ENCODE results near the gene CDH23. TPM values are rescaled to one million over a fixed set of nuclear protein-coding genes. Genes with fewer than 3 reads are reported as not detected.

Gene CDH23
- total and polyA plus RNA-seq, 9 of the 15 experiments (the other 6 are each of a cell fraction or from before 2014, with no cell fraction given), result 0.18 to 1.2 (median 0.47) TPM

DNA sequence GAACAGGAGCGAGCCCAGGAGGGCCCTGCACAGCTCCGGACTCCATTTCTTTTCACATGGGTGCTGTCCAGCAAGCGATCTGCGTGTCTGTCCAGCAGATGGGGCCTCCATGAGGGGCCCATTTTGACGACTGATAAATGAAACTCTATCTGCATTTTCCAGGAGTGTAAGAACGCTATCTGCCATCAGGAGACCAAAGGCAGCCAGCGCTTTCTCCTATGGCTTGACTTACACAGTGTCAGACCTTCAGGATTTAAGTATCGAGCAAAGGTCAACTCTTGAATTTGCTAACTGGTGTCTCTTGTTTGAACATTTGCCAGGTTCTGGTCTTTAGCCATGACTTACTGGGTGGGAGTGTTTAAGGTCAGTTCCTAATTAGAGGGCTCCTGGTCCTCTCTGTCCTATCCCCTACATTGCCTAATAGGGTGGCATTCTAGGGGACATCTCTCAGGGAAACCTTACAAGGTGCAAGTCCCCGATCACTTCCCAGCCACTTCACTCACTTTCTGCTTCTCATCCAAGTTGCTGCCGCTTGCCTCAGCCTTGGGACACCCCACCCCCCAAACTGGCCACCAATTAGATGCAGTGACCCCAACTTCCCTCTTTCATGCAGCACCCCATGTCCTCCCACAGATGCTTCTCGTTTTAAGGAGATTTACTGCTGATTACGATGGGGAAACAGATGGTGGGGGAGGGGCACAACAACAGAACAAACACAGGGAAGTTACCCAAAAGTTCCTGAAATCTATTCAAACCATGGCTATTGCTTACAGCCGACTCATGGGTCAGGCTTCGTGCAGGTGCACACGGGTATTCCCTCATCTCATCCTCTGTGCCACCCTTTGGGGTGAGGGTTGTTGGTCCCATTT lies 356.6 kb downstream of the CDH23 start (continued):
- no peak for TF ChIP-seq RFX7 (CRISPR knock-in tag; IDR thresholded peaks at IDR 0.05)
- TF ChIP-seq MEF2D (tag; conservative IDR thresholded peaks at IDR 0.05; ENCODE audit: low read depth), result peak; percentile 79
- TF ChIP-seq ETS1 (conservative IDR thresholded peaks at IDR 0.05; ENCODE audit: control insufficient read depth, low read depth, low read length), result no peak
- TF ChIP-seq BHLHE40 (IDR thresholded peaks at IDR 0.05; ENCODE audit: low read length), result peak; percentile 70
- TF ChIP-seq SIRT6 (IDR thresholded peaks at IDR 0.05; ENCODE audit: low read depth, low read length), result no peak
- TF ChIP-seq ZBTB26 (CRISPR knock-in tag; IDR thresholded peaks at IDR 0.05), result peak; percentile 91
- no peak for TF ChIP-seq ZC3H11A (IDR thresholded peaks at IDR 0.05; ENCODE audit: low read depth, low read length)
- 0 out of 2 replicates have a peak, but pooled peaks have one; percentile 49 for TF ChIP-seq THAP7 (CRISPR knock-in tag; IDR thresholded peaks at IDR 0.05)
- peak; percentile 81; the same call in 1 of the 2 replicates for TF ChIP-seq ZKSCAN8 (CRISPR knock-in tag; IDR thresholded peaks at IDR 0.05)
- peak; percentile 94 for TF ChIP-seq MEIS2 (IDR thresholded peaks at IDR 0.05; ENCODE audit: partially characterized antibody)
- TF ChIP-seq, protein P1, sequence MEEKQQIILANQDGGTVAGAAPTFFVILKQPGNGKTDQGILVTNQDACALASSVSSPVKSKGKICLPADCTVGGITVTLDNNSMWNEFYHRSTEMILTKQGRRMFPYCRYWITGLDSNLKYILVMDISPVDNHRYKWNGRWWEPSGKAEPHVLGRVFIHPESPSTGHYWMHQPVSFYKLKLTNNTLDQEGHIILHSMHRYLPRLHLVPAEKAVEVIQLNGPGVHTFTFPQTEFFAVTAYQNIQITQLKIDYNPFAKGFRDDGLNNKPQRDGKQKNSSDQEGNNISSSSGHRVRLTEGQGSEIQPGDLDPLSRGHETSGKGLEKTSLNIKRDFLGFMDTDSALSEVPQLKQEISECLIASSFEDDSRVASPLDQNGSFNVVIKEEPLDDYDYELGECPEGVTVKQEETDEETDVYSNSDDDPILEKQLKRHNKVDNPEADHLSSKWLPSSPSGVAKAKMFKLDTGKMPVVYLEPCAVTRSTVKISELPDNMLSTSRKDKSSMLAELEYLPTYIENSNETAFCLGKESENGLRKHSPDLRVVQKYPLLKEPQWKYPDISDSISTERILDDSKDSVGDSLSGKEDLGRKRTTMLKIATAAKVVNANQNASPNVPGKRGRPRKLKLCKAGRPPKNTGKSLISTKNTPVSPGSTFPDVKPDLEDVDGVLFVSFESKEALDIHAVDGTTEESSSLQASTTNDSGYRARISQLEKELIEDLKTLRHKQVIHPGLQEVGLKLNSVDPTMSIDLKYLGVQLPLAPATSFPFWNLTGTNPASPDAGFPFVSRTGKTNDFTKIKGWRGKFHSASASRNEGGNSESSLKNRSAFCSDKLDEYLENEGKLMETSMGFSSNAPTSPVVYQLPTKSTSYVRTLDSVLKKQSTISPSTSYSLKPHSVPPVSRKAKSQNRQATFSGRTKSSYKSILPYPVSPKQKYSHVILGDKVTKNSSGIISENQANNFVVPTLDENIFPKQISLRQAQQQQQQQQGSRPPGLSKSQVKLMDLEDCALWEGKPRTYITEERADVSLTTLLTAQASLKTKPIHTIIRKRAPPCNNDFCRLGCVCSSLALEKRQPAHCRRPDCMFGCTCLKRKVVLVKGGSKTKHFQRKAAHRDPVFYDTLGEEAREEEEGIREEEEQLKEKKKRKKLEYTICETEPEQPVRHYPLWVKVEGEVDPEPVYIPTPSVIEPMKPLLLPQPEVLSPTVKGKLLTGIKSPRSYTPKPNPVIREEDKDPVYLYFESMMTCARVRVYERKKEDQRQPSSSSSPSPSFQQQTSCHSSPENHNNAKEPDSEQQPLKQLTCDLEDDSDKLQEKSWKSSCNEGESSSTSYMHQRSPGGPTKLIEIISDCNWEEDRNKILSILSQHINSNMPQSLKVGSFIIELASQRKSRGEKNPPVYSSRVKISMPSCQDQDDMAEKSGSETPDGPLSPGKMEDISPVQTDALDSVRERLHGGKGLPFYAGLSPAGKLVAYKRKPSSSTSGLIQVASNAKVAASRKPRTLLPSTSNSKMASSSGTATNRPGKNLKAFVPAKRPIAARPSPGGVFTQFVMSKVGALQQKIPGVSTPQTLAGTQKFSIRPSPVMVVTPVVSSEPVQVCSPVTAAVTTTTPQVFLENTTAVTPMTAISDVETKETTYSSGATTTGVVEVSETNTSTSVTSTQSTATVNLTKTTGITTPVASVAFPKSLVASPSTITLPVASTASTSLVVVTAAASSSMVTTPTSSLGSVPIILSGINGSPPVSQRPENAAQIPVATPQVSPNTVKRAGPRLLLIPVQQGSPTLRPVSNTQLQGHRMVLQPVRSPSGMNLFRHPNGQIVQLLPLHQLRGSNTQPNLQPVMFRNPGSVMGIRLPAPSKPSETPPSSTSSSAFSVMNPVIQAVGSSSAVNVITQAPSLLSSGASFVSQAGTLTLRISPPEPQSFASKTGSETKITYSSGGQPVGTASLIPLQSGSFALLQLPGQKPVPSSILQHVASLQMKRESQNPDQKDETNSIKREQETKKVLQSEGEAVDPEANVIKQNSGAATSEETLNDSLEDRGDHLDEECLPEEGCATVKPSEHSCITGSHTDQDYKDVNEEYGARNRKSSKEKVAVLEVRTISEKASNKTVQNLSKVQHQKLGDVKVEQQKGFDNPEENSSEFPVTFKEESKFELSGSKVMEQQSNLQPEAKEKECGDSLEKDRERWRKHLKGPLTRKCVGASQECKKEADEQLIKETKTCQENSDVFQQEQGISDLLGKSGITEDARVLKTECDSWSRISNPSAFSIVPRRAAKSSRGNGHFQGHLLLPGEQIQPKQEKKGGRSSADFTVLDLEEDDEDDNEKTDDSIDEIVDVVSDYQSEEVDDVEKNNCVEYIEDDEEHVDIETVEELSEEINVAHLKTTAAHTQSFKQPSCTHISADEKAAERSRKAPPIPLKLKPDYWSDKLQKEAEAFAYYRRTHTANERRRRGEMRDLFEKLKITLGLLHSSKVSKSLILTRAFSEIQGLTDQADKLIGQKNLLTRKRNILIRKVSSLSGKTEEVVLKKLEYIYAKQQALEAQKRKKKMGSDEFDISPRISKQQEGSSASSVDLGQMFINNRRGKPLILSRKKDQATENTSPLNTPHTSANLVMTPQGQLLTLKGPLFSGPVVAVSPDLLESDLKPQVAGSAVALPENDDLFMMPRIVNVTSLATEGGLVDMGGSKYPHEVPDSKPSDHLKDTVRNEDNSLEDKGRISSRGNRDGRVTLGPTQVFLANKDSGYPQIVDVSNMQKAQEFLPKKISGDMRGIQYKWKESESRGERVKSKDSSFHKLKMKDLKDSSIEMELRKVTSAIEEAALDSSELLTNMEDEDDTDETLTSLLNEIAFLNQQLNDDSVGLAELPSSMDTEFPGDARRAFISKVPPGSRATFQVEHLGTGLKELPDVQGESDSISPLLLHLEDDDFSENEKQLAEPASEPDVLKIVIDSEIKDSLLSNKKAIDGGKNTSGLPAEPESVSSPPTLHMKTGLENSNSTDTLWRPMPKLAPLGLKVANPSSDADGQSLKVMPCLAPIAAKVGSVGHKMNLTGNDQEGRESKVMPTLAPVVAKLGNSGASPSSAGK (IDR thresholded peaks at IDR 0.05), result 0 out of 2 replicates have a peak, but pooled peaks have one; percentile 40
- peak; percentile 89; the same call in 1 of the 2 replicates for TF ChIP-seq FOXP1 (CRISPR knock-in tag; IDR thresholded peaks at IDR 0.05)
